ENCODE results near the gene C12orf57. TPM values are rescaled to one million over a fixed set of nuclear protein-coding genes. Genes with fewer than 3 reads are reported as not detected.

Gene C12orf57
- total and polyA plus RNA-seq, 2 of the 8 experiments (the other 6 are each of a cell fraction or from before 2014, with no cell fraction given): 174 to 993 TPM

DNA sequence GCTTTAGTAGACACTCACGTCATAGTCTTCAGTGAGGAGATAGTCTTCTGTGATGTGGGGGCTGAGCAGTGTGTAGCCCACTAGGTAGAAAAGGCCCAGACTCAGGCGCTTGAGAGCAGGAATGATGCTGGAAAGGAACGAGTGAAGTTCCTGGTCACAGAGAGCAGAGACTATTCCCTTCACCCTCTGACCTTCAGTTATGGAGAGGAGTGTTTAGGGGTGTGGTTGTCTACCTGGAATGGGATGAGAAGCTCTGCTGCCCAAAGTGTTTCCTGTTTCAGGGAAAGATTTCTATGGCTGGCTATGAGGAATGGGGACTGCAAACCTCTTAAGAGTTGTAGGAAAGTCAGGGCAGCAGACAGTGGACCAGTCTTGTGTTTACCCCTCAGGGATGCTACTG lies 35.6 kb downstream of the C12orf57 start:
- Histone ChIP-seq H3K4ac (replicated peaks; ENCODE audit: insufficient read length, low read depth, low read length) (no peak overlapping the region), H2AFZ (ENCODE audit: low read length) (no peak overlapping the region), H4K91ac (replicated peaks; ENCODE audit: insufficient read length, low read length) (no peak overlapping the region), H4K5ac (ENCODE audit: insufficient read length, low read depth, low read length) (no peak overlapping the region), H2BK12ac (ENCODE audit: low read depth, low read length) (no peak overlapping the region), H3K23me2 (ENCODE audit: low read depth, low read length) (no peaks in the 10 kb centered on the region), H3K9ac (replicated peaks in 1 of 4; ENCODE audit: extremely low read depth in 1 of 4, low read depth in 3 of 4, low read length in 3 of 4) (no peak overlapping the region), H4K20me1 (replicated peaks in 1 of 2; ENCODE audit: control insufficient read depth in 1 of 2, insufficient read depth in 2 of 2, low read length in 2 of 2) (peaks cover 5 to 9% of the 10 kb centered on the region in 2 experiments), H3K27me3 (replicated peaks in 1 of 4; ENCODE audit: control insufficient read depth in 3 of 4, extremely low read depth in 1 of 4, insufficient read depth in 3 of 4, low read length in 3 of 4) (no peaks in the 10 kb centered on the region), H3K18ac (ENCODE audit: extremely low read depth, low read length) (no peak overlapping the region), H3K36me3 (ENCODE audit: control insufficient read depth in 2 of 4, insufficient read depth in 4 of 4, low read length in 3 of 4) (peaks cover 24 to 85% (median 48%) of the 10 kb centered on the region in 4 experiments), H3K79me2 (ENCODE audit: control insufficient read depth in 1 of 2, insufficient read depth in 2 of 2, low read length in 2 of 2) (no peaks in the 10 kb centered on the region), H2BK15ac (ENCODE audit: low read length) (no peak overlapping the region), H3K23ac (ENCODE audit: insufficient read length) (no peak overlapping the region), H3K4me3 (ENCODE audit: extremely low read depth in 1 of 4, insufficient read depth in 2 of 4, low read depth in 3 of 4, low read length in 4 of 4) (no peak overlapping the region), H3K27ac (ENCODE audit: low read depth, low read length) (no peak overlapping the region), H3K14ac (ENCODE audit: insufficient read length) (no peak overlapping the region), H3K79me1 (ENCODE audit: low read depth, low read length) (0 out of 2 replicates have a peak, but pooled peaks cover 2% of the 10 kb centered on the region), H4K8ac (ENCODE audit: extremely low read depth, insufficient read depth, low read length) (no peak overlapping the region), H3K4me2 (ENCODE audit: insufficient read depth in 1 of 2, low read depth in 2 of 2, low read length in 2 of 2) (no peak overlapping the region), H2BK120ac (replicated peaks; ENCODE audit: low read depth, low read length) (no peak overlapping the region), H3K56ac (replicated peaks; ENCODE audit: insufficient read length, low read depth, low read length) (no peak overlapping the region), H2BK20ac (ENCODE audit: low read length) (no peak overlapping the region), H3K9me3 (ENCODE audit: insufficient read depth in 2 of 2, low read depth in 1 of 2, low read length in 1 of 2) (no peaks in the 10 kb centered on the region), H2AK5ac (ENCODE audit: low read depth, low read length) (no peak overlapping the region), H2BK5ac (ENCODE audit: low read depth, low read length) (no peak overlapping the region), H3K4me1 (replicated peaks in 1 of 4; ENCODE audit: control insufficient read depth in 3 of 4, insufficient read depth in 4 of 4, low read length in 3 of 4) (peaks cover 0 to 6% (median under 1%) of the 10 kb centered on the region in 4 experiments; a peak in 2 of 7 replicates)
- FAIRE-seq (no peak), DNase-seq (ENCODE audit: low read depth in 1 of 2, low spot score in 2 of 2) (no peak)
- POLR2A ChIA-PET (ENCODE audit: partially characterized antibody): interaction anchor here (1.1 to 30.5 kb wide), 7 partner anchors 11 to 145 kb away, joined by 3 to 1596 read pairs (median 4); partner anchors contain the start of genes ATN1, C12orf57, PTPN6 and RNU7-1
- WGBS, 2 experiments (ENCODE audit: extremely low coverage in 1 of 2, insufficient coverage in 1 of 2, insufficient read length in 1 of 2, insufficient replicate concordance in 2 of 2, low coverage in 1 of 2, low lambda C conversion rate in 2 of 2, missing lambda C conversion rate in 1 of 2): 84% methylated on average over 3 of the region's 3 CpGs; no CpG with 5 or more reads in 1 of the 2 experiments
- CTCF ChIA-PET (ENCODE audit: partially characterized antibody): interaction anchor here (0.8 to 1.2 kb wide), 2 partner anchors 13 to 112 kb away, joined by 3 read pairs; no protein-coding TSS in a partner anchor
- TF ChIP-seq POLR2A (IDR thresholded peaks at IDR 0.05; ENCODE audit: control extremely low read depth in 1 of 2, low read depth in 2 of 2, low read length in 2 of 2) (peak in 1 of 2 experiments; percentile 41; a peak in 1 of 3 replicates), GABPA (IDR thresholded peaks at IDR 0.05; ENCODE audit: borderline replicate concordance, insufficient read depth, low read length) (no peak)

All from H1 (cell line).